Left hindlimb (tissue), 1 donor: ENCODE results near the gene BIVM.

Experiments used
- DNase-seq: peaks from one replicate; pipeline ENCODE4 v3.0.0-alpha.2; 2018

Gene BIVM

DNA sequence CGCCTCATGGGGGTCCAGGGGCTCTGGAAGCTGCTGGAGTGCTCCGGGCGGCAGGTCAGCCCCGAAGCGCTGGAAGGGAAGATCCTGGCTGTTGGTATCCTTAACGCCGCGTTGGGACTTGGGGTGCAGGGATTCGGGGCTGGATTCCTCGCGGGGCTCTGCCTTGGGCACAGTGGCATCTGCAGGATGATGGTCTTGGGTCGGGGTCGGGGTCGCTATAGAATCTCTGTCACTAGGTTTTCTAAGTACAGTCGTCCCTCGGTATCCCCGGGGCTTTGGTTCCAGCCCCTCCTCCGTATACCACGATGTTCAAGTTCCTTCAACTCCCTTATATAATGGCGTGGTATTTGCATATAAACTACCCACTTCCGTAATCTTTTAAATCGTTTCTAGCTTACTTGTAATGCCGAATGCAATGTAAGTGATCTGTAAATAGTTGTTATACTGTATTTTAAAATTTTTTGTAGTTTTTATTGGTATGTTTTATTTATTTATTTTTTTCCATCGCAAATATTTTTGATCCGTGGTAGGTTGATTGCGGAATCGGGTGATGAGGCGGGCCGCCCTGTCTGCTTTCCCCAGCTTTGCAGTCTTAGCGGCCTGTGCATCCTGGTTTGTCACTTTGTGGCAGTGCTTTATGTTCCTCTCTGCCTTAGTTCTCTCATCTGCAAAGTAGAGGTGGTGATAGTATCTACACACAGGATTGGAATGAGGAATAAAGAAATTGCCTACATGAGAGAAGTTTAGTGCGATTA is 47.5 kb downstream of the BIVM start:
- DNase-seq = no peak

DNA sequence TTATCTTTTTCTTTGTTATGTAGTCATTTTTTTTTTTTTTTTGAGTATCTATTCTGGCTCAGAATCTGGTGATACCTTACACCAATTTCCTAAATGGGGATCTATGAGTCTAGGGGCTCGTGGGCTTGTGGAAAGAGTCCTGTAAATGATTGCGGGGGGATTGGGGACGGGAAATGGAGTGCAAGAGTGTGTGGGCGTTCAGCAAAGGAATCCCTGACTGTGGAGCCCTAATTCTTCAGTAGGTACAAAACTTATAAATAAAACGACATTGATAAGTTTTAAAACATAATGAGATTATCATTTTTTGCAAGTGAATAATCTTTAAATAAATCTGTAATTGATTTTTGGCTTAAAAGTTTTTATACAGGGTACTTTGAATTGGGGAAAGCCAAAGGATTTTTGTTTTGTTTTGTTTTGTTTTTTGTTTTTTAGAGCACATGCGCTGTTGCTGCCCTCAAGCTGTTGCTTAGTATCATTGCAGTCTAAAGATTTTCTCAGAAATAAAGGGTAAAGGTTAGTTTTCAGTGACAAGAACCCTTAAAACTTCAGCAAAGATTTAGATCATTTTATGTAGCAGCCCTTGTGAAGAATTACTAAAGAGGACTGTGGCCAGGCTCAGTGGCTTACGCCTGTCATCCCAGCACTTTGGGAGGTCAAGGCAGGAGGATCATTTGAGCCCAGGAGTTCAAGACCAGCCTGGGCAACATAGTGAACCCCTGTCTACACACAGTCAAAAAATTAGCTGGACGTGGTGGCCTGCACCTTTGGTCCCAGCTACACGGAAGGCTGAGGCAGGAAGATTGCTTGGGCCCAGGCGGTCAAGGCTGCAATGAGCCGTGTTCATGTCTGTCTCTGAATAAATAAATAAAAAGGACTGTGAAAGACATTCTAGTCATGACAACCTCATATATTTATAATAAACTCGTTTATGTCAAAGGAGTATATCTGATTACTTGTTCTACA is 48.6 kb downstream of the BIVM start:
- no peak for DNase-seq

DNA sequence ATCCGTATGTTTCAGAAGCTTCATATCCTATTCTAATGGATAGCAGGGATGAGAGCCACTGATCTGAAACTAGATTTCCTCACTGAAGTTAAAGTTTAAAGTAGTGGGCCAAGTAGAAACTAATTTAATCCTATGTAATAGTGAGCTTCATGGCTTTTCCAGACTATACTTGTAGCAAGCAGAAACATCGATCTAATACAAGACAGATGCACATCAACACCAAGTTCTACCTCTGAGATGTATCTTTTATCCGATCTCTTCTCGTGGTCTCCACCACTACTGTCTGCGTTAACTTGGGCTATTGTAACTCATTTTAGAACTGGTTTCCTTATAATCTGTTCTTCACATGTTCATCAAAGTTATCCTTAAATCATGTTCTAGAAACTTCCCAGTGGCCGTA is 50.0 kb downstream of the BIVM start:
- no peak for DNase-seq

DNA sequence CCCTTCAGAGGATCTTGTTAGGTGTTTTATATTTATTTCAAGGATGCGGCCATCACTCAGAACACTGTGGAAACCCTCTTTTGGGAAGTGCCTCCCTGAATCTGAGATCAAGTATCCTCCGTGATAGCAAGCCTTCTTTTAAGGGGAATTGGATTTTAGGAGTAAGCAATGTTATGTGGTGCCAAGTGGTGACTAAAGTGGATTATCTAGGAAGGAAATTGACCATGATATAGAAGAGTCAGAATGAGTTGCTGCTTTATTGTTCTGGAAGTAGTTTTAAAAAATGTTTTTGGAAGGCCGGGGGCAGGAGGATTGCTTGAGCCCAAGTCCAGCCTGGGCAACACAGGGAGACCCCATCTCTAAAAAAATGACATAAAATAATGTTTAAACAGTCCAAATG is 53.6 kb downstream of the BIVM start:
- no peak for DNase-seq

DNA sequence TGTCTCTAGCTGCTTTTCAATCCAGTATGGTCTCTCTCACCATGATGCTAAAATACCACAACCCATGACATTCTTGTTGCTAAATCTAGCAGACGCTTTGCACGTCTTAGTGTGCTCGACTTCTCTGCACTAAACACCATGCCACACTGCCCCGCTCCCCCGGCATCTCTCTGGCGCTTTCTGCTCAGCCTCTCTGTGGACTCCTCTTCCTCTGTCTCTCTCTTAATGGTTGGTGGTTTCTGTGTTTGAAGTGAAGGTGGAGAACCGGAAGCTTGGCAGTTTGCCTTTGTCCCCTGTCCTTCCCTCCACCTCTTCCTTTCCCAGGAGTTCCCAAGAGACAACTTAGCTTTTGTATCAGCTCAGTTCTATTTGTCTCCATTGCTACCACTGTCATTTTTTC is 55.8 kb downstream of the BIVM start:
- no peak for DNase-seq

DNA sequence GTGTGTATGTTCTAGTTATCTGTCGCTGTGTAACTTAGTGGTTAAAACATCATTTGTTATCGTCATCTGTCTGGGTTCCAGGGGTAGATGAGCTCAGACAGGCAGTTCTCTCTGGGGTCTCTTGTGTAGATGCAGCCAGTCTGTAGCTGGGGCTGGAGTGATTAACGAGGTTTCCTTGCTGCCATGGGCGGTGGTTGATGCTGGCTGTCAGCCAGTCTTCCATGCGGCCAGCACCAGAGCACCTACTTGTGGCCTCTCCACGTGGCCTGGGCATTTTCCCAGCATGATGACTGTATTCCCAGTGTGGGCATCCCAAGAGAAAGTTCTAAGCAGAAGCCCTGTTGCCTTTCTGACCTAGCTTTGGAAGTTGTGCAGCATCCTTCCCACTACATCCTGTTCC is 57.6 kb downstream of the BIVM start:
- no peak for DNase-seq

DNA sequence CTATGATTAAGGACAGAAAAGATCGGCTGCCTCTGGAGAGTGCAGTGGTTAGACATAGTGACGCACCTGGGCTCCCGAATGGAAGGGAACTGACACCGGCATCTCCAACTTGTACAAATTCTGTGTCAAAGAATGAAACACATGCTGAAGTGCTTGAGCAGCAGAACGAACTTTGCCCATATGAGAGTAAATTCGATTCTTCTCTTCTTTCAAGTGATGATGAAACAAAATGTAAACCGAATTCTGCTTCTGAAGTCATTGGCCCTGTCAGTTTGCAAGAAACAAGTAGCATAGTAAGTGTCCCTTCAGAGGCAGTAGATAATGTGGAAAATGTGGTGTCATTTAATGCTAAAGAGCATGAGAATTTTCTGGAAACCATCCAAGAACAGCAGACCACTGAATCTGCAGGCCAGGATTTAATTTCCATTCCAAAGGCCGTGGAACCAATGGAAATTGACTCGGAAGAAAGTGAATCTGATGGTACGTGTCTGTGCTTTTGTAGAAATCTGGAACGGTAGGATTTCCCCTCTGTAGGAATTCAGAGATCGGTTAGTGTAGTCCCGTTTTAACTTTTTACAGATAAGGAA is 63.8 kb downstream of the BIVM start:
- no peak for DNase-seq

DNA sequence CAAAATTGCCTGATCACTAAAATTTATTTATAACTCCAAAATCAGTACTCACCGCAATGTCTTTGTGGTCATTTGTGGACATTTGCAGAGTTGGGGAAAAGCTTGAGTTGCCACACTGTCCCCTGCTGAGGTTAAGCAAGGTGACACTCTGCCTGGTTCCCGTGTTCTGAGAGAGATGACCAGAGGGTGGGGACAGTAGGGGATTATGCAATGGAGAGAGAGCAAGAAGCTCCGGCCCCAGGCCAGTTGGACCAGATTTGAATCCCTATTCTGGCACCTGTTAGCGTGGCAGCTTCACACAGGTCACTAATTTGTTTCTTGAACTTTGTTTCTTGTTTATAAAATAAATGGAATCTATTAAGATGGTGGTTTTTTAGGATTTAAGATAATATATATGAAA is 64.7 kb downstream of the BIVM start:
- DNase-seq = no peak

DNA sequence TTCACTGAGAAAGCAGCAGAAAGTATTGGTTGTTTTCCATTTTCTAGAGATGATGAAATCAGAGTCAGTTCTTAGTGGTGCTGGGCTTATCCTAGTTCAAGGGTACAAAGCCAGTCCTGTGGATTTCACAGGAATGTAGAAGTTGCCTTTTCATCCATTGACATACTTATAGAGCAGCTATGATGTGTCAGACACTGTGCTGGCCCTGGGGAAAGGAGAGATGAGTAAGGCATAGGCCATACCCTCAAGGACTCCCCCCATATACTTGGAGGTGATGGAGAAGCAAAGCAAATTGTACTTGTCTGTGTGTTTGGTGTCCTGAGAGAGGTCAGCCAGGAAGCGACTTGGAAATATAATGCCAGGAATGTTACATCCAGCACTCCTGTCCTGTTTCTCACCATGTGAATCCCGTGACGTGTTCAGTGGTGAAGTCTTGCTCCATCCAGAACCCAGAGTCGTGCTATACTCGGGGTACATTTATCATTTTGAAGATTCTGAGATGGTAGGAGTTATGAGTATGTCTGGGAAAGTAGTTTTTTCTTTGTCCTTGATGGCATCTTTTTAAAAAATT is 69.5 kb downstream of the BIVM start:
- no peak for DNase-seq

DNA sequence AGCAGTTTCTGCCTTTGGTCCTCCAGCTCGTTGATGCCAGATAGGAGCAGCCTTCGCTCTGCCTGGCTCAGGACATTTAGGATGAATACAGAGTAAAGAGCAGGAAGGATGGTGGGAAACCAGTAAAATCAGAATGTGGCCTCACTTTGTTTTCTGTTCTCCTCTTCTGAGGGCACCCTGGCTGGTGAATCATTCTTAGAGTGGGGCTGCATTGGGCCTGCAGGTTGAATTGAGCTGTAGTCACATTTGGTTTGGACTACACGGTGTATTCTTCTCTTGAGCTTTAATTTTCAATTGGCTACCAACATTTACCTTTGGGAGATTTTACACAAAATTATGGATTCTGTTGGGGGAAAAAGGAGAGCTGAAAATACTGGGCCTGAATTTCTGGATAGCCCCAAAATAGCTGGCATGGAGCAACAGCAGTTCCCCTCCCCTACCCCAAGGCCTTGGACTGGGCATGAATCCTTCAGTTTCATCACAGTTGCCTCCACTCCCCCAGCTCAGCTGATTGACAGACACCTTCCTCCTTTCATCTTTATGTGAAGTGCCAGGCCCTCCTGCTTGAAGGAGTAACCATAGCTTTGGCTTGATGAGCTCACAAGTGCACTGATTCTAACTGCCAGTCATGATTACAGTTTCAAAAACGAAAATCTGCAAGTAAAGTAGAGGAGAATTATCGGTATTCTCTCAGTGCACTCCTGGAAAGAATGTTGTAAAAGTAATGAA is 71.2 kb downstream of the BIVM start:
- no peak for DNase-seq

DNA sequence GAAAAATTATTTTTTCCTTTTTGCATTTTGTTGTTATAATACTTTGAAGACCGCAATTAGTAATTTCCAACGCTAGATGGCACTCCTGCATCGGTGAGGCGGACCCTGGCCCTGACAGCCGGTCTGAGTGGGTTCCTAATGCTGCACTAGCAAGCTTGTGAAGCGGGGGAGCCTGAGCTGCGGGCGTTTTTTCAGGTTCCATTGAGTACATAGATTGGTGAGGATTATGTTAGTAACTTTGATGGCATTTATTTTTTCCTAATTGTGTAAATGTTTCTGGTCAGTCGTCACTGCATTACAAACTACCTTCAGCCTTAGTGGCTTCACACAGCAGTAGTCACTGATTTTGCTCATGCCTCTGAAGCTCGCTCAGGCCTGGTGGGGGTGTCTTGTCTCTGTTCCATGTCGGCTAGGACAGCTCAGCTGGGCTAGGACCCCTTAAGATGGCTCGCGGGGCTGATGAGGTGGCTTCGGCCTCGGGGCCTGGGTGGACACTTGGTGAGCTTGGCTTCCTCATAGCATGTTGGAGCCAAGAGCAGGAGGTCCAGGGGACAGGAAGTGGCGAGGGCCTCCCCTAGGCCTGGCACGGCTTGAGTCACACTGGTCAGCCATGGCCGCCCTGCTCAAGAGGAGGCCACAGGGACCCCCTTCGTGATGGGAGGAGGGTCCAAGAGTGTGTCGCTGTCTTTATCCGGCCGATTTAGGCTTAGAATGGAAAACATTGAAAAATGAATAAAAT is 71.9 kb downstream of the BIVM start:
- DNase-seq = no peak

DNA sequence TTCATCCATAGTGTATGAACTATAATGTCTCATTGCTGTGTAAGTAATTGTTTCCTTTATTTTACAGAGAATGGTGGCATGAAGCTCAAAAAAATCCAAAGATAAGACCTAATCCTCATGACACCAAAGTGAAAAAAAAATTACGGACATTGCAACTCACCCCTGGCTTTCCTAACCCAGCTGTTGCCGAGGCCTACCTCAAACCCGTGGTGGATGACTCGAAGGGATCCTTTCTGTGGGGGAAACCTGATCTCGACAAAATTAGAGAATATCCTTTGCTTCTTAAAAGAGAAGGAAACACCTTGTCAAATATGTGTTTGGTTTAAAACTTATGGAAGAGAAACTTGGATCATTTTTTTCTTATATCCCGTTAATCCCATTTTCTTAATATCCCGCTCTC is 73.2 kb downstream of the BIVM start:
- no peak for DNase-seq

DNA sequence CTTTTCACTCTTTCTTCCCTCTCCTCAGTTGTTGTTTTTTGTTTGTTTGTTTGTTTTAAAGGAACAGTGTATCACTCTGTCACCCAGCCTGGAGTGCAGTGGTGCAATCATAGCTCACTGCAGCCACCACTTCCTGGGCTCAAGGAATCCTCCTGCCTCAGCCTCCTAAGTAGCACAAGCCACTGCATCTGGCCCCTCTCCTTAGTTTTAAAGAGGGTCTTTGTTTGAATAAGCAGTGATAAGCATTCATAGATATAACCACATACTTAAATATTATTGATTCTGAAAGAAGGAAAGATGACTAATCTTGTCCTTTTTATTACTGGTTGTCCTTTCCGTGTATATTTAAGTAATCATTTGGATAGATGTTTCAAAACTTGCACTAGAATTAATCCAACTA is 73.6 kb downstream of the BIVM start:
- DNase-seq = no peak

DNA sequence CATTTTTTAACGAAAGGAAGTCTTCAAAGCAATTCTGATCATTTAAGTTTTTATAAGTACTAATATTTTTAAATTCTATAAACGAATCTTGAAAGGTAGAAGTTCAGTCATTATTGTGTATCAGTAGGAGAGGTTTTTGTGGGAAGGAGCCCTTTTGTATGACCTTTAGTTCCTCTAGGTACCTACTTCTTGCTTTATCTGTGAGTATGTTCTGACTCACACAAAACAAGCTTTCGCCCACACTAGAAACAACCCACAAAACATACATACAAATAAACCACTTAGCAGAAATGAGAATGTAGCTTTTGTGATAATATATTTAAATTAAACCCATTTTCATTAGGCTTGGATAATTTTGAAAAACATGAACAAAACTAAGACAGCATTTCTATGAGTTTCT is 74.7 kb downstream of the BIVM start:
- DNase-seq = no peak

DNA sequence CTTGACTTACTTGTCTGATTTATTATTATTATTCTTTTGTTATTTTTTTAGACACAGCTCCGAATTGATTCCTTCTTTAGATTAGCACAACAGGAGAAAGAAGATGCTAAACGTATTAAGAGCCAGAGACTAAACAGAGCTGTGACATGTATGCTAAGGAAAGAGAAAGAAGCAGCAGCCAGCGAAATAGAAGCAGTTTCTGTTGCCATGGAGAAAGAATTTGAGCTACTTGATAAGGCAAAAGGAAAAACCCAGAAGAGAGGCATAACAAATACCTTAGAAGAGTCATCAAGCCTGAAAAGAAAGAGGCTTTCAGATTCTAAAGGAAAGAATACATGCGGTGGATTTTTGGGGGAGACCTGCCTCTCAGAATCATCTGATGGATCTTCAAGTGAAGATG is 76.3 kb downstream of the BIVM start:
- DNase-seq = no peak

DNA sequence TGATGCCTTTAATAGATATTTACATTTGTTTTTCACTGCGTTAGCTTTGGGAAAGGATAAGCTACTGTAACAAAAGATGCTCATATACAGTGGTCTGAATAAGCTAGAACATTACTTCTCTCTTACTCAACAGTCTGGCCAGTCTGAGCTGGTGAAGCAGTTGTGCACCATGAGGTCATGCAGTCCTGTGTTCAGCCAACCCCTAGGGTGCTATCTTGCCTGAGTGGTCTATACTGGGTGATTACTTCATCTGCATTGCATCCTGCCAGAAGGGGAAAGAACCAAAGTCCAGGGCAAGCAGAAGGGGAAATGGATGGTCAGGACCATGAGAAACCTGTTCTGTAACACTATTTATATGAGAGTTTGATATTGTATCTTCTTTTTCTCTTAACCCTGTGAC is 78.4 kb downstream of the BIVM start:
- no peak for DNase-seq

DNA sequence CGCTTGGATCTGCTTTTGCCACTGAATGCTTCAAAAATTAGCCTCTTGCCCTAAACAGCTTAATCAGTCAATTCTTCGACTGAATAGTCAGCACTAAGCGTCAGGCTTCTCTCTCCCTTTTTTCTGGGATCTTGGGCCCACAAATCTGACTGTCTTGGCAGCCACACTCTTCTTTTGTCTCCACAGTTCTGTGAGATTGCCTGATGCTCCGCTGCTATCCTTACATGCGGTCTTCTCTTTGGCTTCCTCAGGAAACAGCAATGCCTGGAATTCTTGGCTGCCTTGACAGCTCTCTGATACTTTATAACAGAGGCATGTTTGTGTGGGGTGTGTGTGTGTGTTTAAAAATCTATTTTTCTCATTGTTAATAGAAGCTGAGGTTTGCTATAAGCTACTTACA is 79.6 kb downstream of the BIVM start:
- DNase-seq = no peak

DNA sequence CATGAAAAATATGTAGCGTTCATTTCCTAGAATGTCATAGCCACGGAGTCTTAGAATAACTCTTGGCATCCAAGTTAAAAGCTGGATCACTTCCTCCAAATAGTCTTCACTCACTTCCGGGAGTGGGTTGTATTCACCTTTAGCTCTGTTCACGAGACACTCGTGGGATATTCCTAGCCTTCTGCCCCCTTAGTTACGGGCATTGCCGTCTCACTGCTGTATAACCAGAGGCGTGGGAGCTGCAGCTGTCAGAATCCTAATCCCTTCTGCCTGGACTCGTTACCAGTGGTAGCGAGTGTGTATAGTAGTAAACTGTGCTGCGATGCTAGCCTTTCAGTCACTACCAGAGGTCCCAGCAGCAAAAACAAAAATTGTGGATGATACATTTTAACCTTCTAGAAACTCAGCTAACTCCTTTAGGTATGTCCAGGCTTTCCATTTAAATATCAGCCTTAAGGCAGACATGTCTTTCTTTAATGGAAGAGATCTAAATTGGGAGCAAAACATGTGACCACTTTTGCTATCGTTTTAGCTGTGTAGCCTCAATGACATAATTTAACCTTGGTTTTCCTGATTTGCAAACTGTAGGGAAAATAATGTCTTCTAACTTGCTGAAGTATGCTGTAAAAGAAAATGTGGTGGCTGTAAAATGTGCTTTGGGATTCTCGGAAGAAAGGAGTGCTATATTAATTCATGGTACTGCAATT is 81.0 kb downstream of the BIVM start:
- DNase-seq = no peak

DNA sequence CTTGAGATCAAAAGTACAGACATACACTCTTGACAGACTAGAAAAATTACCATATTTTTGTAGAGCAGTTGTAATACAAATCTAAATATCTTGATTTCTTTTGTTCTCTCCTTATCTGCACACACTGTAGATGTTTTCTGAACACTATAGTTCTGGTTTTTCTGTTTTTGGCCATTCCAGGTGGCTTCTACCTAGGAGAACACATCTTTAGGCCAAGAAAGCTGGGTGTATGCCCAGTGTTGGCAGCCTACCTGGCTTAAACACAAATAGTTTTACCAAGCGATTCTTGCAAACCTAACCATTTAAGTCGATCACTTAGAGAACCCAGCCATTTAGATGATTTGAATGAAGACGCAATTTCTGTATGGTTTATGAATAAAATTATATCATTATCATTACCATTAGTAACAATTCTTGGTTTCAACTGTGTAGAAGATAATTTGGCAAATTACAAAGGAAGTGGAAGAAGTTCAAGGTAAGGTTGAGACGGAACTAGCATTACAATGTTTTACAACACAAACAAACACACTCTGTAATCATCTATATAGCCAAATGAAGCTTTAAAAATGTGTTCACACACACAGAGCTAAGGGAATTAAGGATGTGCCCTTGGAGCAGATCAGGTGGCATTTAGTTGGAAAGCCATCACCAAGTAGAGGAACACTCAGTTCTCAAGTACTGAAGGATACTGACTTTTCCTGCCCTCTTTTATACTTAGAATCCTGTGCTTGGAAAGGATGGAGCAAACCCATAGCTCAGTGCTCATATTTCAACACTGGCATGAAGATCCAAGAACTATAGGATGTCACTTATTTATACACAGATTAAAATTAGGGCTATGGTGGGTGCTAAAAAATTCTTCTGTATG is 83.1 kb downstream of the BIVM start:
- DNase-seq = no peak
